CD4-positive, alpha-beta T cell treated with Interleukin-15 for 4 hours (primary cell): ENCODE measurements around the gene LRCH1.

Experiments
- DNase-seq: peaks from one replicate; pipeline ENCODE4 v3.0.0-alpha.2; 2020; ENCODE audit warnings: low spot score

Gene LRCH1

DNA sequence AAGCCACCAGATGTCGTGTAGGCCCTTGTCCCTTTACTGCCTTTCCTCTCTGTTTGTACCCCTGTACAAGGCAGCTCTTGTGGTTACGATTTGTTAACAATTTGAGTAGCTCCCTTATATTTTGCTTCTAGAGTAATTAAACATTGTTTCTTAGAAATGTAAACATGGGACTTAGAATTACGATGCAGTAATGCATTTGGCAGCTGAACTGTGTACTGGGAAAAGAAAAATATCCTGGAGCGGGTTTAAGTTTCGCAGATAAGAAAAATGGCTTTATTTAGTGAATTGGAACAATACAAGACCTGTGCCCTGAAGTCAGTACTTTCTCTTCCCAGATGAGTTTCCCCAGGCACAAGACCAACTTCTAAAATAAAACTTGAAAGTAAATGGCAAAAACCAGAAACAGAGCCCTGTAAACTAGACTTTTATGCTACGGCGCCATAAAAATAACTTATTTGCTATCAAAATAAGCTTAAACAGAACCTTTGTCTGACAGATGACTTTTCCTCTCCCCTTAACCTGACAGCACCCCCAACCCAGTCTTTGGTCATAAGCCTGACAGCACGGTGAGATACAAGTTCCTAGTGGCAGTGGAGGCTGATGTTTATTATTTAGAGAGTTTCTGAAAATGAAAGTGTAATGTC lies 63.0 kb downstream of the LRCH1 start:
- DNase-seq: no peak

DNA sequence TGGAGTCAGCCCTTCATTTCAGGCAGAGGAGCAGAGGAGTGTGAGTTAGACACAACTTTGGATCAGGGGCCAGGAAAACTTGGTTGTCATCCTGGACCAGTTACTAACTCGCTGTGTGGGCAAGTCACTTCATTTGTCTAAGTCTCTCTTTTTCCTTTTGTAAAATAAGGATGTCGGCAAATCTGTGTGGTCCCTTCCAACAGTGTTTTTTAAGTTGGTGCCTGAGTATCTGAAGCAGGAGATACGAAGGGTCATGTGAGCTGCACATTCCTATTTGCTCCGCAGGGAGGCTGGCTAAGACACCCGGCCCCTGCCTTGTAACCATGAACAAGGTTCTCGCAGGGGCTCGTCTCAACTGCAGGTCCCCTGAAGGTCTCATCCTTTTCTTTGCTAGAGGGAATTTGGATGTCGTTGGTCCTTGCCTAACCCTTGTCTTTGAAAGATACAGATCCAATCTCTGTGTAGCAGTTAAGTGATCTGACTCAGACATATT lies 64.3 kb downstream of the LRCH1 start:
- no peak for DNase-seq

DNA sequence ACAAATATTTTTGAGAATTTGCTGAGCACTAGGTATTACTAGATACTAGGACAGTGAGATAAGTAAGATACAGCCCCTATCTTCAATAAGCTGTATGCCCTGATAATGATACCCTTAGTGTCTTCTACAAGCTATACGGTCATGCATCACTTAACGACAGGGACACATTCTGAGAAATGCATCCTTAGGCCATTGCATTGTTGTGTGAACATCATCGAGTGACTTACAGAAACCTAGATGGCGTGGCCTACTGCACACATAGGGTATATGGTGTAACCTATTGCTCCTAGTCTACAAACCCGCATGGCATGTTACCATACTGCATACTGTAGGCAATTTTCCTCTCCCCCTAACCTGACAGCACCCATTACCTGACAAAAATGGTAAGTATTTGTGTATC lies 64.9 kb downstream of the LRCH1 start:
- DNase-seq: no peak

DNA sequence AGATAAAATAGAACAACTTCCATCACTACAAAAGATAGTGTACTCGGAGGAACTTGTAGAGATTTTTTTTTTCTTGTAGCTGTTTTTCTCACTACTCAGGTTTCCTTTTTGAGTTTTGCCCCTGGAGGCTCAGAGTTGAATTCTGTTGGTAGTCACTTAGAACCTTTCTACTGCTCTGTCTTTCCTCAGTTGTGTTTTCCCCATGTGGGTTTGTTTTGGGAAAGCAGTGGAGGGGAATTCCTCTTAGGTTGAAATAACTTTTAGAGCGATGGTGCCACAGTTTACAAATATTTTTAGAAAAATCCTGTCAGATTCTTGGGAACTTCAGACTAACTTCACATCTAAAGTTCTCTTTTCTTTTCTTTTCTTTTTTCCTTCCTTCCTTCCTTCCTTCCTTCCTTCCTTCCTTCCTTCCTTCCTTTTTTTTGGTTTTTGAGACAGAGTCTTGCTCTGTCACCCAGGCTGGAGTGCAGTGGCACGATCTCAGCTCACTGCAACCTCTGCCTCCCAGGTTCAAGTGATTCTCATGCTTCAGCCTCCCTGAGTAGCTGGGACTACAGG lies 65.8 kb downstream of the LRCH1 start:
- no peak for DNase-seq

DNA sequence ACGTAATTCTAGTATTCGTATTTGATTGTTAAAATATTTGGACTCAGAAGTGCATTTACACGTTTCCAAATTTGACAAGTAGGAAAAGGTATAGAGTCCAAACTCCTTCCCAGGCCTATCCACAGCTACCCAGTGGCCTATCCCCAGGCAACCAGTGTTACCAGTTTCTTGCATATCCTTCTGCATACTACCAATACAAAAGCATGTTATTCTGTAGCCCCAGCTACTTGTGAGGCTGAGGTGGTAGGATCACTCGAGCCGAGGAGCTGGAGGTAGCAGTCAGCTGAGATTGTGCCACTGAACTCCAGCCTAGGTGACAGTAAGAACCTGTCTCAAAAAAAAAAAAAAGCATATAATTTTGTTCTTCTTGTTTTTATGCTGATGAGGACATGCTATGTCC lies 67.1 kb downstream of the LRCH1 start:
- DNase-seq: no peak

DNA sequence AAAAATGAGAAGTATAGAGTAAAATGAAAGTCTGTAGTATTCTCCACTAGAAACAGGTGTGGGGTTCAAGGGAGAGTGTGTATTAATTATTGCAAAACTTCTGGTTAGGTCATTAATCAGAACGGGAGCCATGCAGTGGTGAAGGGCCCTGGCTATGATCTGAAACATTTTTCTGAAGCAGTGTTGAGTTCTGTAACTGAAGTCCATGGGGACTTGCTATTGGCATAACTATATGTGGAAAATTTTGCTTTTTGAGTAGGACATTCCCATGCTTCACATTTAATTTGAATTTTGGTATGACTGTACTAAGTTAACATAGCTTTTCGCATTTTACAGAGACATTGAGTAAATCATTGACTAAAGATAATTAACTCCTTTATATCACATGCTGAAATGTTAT lies 67.5 kb downstream of the LRCH1 start:
- DNase-seq: no peak

DNA sequence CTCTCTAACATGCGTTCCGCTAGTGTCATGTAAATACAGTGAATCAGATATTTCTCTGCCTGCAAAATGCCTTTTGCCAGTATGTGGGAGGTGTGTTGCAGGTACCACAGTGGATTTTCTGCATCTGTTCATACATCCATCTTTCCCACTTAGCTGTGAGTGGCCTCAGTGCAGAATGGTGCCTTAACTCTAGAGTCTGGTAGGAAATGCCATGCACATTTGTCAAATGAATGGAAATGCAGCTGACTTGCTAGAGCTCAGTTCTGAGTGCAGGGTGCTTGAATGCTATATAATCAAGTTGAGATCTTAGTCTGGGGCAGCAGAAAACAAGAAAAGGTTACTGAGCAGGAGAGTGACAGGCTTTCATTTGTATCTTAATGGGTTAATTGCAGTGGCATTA lies 68.2 kb downstream of the LRCH1 start:
- no peak for DNase-seq

DNA sequence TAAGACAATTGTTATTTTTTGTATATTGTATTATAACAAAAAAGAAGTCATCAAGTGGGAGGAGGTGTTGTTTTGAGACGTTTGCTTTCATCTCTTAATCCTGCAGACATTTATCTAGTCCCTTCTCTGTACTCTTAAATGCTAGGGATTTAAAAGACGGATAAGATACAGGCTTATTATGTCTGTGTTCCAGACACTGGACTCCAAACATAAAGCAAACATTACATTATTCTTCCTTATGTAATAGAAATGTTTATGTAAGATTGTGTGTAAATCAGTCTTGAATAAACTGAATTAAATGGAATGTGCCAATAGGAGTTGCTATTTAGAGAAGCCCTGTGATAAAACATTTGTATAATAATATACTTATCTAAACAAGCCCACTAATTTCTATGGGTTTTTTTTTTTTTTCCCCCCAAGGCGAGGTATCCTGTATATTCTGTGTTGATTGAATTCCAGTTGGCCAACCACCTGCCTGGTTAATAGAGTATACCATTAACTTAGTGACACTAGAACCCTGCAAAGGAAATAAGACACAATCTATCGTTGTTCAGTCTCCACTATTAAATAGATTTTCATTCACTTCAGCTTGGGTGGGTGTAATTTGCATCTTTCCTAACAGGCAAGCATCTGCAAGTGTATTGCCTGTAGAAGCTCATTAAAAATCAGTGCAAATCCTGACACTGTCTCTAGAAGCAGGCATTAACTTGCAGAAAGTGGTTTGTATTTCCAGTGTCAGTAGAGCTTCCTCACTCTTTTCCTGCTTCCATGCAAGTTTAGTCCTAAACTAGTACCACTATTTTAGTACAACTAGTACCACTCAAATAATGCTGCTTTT lies 69.0 kb downstream of the LRCH1 start:
- DNase-seq: no peak

DNA sequence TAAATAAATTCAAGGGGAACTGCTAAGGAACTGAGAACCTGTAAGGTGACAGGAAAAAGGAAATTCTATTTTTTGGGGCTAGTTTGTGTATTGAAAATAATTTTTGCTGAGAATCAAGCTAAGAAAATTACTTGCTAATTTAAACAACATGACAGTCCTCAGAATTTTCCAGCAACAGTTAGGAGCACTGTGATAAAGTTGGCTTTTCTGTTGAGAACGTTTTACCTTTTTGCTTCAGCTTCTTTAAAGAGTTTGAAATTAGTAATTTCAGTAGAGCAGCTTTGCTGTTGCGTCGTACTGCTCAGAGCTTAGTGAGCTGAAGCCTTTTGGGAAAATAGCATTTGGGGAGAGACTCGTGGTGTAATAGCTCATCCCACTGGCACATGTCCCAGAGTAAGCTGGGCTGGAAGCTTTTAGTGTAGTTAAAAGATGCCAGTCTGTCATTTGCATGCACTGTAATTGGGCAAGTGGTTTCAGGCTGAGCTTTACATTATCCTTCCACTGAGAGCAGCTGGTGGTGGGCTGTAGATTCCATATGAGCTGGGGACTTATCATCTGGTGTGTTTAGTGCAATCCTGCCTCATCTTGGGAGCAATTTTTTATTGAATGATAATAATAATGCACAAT lies 69.8 kb downstream of the LRCH1 start:
- no peak for DNase-seq

DNA sequence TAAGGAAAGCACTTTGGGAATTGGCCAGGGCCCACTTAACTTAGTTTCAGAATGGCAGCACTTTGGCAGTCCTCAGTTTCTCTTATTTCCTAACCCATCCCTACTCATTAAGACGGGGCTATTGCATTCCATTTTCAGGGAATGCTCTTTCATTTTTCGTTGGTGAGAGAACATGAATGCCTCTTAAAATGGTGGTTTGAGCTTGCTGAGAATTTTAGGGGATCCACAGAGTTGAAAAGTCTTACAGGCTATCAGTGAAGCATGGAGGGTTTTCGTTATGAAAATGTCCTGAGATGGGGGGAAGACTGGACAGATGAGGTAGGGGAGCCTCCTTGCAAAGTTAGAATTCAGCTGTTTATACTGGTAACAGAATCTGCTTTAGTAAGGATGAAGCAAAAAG lies 71.4 kb downstream of the LRCH1 start:
- no peak for DNase-seq

DNA sequence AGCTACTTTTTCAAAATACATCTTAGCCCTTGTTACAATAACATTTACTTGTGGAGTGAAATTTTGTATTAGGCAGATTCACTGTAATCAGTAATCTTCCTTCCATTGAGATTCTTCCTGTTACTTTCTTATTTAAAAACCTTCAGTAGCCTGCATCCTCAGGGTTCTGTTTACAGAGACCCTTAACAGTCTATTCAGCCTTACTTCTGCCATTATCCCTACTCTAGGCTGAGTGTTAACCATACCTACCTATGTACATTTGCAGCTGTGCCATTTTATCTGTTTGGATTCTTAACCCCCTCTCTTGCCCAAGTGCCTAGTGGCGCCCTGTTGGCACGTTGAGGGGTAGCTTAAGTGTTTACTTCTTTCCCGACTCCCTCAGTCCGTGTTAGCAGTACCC lies 71.9 kb downstream of the LRCH1 start:
- DNase-seq: no peak

DNA sequence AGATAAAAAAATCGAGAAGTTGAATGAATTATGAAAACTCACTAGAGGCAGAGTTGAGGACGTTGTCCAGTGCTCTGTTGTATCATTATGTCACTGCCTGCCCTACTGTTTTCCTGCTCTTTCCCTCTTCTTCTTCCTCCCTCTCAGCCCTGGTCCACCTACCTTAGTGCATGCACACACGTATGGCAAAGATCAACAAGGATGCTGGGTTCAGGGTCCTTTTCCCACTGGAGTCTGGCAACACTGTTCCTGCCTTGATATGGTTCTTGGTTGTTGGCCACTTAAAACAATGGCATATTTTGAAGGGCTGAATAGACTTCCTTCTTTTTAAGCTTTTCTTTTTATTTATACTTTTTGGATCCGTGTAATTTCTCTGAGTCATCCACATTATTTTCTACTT lies 74.5 kb downstream of the LRCH1 start:
- DNase-seq: no peak

DNA sequence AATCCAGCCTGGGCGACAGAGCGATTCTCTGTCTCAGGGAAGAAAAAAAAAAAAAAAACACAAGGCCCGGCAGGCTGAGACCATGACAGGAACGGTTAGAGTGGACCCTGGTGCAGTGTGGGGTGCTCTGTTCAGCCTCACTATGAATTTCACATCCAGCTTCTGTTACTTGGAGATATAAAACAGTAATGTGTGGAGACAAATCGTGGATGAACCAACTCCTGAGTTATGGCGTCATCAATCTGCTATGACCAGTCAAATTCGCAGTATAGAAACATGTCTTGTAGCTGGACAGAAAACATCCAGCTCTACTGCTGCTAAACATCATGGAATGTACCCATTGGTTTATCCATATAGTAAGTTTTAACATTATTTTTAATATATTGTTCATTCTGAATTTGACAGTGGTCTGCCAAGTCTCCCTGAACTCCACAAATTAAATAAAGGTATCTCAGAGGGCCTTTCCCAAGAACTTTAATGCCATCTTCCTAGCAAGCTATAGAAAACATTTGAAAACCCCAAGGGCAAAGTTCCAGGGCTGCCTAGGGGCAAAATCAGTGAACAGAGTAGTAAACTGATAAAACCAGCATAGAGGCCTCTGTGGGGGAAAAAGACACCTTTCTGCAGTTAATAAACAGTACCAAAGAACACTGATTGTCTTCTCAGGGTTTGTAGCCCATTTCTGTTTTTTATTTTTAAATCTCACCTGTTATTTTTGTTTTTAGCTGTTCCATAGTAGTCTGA lies 75.8 kb downstream of the LRCH1 start:
- DNase-seq: no peak

DNA sequence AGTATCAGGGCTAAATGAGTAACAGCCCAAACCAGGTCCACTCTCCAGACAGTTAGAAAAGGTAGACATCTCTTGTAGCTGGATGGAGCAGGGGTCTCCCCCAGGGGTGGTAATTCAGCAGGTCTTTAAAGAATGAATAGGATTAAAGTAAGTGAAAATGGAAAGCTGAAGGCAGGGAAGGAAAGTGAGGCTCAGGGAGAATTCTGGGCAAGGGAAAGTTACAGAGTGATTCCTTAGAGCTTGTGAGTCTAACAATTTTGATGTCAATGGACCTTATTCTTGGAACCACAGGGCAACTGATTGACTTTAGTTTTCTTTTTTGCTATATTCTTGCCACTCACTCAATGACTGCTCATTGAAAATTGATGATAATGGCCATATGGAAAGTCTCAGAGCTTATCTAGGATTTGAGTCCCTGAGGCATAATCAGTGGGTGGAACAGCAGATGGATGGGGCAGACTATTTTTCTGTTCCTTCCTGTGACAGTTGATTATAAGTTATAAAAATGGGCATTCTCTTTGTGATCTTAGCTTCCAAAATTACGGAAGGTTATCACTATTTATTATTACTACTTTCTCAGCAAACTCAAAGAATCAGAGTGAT lies 76.9 kb downstream of the LRCH1 start:
- no peak for DNase-seq

DNA sequence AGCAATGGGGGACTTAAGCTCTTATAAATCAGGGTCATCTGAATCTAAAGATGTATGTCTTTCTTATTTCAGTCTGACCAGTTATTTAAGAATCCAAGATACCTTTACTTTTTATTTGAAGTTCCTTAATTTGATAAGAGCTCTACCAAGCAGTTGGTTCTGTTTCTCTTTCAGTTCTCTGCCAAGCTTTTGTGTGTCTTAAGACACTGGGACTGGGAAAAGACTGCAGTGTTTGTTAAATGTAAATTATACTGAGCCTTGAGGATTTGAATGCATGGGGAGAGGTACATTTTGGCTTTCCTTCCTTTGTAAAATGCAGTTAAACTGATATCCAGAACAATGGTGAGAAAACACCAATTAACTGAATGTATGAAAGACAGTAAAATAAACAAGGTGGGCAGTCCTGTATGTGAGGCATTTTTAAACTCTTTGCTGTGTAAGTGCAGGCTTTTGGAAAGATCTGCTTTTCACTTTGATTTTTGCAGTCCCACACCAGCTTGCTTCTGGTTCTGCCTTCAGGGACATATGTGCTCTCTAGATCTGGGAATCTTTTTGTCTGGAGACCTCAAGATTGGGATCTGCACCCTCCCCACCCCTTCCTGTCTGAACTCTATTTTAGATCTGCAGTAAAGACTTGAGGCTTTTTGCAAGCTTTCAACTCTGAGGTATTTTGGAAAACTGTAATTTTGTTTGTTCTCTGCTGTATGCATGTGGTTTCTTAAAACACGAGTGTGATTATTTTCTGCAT lies 77.6 kb downstream of the LRCH1 start:
- DNase-seq: no peak

DNA sequence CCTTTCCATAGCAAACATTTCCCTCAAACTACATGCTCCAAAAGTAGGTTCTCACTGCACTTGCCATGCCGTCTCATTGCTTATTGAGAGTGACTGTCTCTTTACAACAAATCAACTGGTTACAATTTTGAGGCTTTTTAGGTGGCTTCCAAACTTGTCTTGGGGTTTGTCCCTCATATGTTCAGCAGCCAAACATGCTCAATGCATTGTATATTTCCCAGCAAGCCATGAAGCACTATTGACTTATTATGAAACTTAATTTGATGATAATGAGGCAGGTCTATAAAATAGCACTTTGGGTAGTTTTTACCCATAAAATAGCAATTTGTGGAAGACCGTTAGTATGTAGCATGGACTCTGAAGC lies 78.2 kb downstream of the LRCH1 start:
- no peak for DNase-seq

DNA sequence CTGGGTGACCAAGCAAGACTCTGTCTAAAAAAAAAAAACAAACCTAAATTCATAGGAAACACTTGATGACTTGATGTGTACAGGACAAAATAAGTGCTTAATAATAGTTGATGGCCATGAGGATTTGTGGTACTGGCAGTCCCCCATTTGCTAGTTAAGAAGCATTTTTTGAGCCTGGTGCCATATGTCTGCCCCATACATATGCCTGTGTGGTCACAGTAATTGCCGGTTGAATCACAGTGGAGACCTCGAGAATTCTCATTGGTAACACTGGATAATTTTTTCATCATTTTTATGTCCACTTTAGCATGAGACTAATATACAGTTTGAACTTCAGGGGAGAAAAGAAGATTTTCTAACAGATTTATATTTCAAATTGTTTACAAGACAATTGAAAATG lies 79.2 kb downstream of the LRCH1 start:
- DNase-seq: no peak

DNA sequence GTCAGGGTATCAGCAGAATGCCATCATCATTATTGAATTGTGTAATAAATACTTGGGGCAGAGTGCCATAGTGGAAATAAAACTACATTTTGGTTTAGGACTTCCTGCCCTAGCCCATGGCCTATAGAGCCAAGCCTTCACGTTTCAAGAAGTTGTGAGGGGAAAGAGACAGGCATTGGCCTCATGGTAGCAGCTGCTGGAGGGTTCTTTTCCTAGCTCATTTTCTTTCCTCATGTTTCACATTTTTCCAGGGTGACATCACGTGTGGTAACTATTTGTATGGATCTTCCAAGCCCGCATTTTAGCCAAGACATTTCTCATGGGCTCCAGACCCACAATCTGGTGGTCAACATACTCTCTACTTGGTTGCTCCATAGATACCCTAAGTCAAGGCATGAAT lies 80.4 kb downstream of the LRCH1 start:
- DNase-seq: no peak

DNA sequence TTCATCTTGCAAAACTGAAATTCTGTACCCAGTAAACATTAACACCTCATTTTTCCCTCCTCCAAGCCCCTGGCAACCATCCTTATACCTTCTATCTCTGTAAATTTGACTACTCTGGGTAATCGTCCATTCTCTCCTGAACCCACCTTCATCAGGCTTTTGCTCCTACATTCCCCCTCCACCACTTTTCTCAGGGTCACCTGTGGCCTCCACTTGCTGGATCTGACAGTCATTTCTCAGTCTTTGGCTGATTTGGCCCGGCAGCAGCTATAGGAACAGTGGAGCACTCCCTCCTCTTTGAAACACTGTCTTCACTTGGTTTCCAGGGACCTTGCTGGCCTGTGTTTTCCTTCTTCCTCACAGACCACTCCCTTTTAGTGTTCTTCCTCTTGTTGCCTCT lies 83.5 kb downstream of the LRCH1 start:
- no peak for DNase-seq

DNA sequence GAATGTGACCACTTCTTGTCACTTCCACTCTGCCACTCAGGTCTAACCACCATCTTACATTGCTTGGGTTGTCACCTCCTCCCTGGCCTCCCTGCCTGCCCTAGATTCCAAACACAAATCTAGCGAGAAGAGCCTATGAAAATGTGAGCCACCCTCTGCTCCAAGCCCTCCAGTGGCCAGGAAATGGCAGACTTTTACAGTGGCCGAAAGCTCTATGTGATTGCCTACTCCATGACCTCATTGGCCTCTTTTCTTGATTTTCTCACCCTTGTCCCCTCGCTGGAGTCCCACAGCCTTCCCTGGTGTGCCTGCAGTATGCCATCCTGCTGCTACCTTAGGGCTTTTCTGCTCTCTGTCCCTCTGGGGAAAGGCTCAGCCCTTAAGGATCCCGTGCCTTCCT lies 84.2 kb downstream of the LRCH1 start:
- DNase-seq: no peak

DNA sequence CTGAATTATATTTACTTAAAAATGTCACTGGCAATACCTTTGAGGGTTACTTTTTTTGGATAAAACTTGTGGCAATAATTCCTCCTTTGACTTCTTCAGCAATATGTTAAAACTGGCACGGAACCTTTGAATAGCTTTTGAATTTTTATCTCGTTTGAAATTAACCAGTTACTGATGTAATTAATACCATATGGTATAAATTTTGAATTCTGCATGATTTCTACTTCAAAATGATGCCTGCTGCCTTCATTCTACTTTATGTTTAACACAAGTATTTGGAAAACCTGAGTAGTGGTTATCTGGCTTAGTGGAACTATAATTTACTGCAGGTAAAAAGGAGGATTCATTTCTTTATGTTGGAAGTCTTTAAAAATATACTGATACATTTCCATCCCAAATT lies 85.3 kb downstream of the LRCH1 start:
- DNase-seq: no peak
